ENCODE data around the gene CBY2.
"Not testable (repeated sequence)": the region's sequence is repeated elsewhere in the genome, so short reads cannot be mapped to it uniquely, and the experiment has no call there.

Gene CBY2

DNA sequence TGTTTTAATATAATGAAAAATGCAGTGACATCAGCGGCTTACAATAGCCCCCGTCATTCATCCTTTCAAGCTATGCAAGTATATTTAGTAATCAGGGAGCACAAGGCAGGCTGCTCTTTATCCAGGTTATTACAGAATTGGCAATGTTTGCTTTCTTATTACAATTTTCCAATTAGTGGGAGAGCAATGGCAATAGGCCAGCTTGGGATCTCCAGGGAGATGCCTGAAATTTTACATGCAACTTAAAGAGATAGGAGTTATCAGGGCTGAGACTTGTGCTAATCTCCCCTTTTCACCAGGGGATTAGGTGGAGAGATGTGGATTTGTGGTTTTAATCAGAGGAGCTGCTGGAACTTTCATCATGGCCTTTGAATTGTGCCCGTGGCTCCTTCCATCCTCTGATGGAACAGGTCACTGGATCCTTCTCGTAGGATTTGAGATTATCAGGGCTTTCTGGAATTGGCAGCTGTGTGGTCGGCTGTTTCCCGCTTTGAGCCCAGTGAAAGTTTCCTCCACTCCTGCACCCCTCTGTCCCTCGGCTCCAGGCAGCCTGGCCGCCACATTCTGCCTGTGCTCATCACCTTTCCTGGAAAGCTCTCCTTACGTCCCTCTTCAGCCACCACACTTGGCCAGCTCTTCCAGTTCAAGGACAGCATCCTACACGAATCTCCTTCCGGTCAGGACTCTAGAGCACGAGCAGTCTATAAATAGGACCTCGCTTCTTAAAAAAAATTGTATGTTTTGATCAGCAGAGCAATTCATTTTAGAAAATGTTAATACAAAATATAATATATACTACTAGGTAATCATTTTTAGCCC, 47.0 kb downstream of the CBY2 start:
- no peak for ATAC-seq (ENCODE audit: low read depth)
- no peak for DNase-seq (ENCODE audit: low spot score)
- H3K36me3 ChIP-seq (ENCODE audit: low read depth): no peaks in the 10 kb centered on the region
- H3K9me3 ChIP-seq (ENCODE audit: severe bottlenecking): no peaks in the 10 kb centered on the region
- H3K27ac ChIP-seq (ENCODE audit: poor library complexity, severe bottlenecking): no peak overlapping the region
- no peak overlapping the region for H3K4me3 ChIP-seq (ENCODE audit: severe bottlenecking)
- no peaks in the 10 kb centered on the region for H3K27me3 ChIP-seq (ENCODE audit: insufficient read depth, poor library complexity, severe bottlenecking)
- no peaks in the 10 kb centered on the region for H3K4me1 ChIP-seq (ENCODE audit: insufficient read depth, poor library complexity, severe bottlenecking)
- TF ChIP-seq, protein P1, sequence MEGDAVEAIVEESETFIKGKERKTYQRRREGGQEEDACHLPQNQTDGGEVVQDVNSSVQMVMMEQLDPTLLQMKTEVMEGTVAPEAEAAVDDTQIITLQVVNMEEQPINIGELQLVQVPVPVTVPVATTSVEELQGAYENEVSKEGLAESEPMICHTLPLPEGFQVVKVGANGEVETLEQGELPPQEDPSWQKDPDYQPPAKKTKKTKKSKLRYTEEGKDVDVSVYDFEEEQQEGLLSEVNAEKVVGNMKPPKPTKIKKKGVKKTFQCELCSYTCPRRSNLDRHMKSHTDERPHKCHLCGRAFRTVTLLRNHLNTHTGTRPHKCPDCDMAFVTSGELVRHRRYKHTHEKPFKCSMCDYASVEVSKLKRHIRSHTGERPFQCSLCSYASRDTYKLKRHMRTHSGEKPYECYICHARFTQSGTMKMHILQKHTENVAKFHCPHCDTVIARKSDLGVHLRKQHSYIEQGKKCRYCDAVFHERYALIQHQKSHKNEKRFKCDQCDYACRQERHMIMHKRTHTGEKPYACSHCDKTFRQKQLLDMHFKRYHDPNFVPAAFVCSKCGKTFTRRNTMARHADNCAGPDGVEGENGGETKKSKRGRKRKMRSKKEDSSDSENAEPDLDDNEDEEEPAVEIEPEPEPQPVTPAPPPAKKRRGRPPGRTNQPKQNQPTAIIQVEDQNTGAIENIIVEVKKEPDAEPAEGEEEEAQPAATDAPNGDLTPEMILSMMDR (IDR thresholded peaks at IDR 0.05; ENCODE audit: poor library complexity, severe bottlenecking): no peak

DNA sequence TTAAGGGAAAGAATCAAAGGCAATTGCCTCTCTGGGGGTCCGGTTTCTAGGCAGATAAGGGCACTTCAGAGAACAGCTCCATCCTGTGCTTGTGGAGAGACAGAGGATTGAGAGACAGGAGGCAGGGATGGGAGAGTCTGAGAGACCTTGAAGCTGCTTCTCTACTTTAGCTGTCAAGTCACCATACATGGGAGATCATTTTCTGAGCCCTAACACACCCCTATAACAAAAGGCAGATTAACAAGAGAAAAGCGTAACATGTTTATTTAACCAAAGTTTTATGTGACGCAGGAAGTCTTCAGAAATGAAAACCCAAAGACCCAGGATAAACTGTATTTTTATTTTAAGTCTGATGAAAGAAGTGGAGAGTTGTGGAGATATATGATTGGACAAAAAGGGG, 48.4 kb downstream of the CBY2 start:
- H3K9me3 ChIP-seq (ENCODE audit: severe bottlenecking): no peaks in the 10 kb centered on the region
- H3K4me3 ChIP-seq (ENCODE audit: severe bottlenecking): no peak overlapping the region
- TF ChIP-seq, protein P1 (IDR thresholded peaks at IDR 0.05; ENCODE audit: poor library complexity, severe bottlenecking): no peak
- ATAC-seq (ENCODE audit: low read depth) (no peak), DNase-seq (ENCODE audit: low spot score) (no peak)
- no peaks in the 10 kb centered on the region for H3K27me3 ChIP-seq (ENCODE audit: insufficient read depth, poor library complexity, severe bottlenecking)
- H3K4me1 ChIP-seq (ENCODE audit: insufficient read depth, poor library complexity, severe bottlenecking): no peaks in the 10 kb centered on the region
- no peak overlapping the region for H3K27ac ChIP-seq (ENCODE audit: poor library complexity, severe bottlenecking)
- no peaks in the 10 kb centered on the region for H3K36me3 ChIP-seq (ENCODE audit: low read depth)

DNA sequence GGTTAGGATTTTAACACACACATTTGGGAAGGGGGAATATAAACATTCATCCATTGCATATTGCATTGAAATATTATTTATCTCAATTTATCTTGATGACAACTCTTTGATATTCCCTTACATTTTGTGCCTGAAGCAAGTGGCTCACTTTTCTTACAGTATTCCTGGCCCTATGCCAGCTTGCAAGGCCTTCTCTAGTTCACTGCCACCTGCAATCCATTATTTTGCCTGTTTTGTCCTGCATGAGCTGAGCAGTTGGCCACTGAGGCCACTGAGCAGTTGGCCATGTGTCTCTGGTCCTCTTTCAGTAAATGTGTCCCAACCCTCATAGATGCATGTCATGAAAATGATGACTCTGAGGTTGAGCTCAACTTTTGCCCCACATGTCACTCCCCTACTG, 49.8 kb downstream of the CBY2 start:
- TF ChIP-seq, protein P1 (IDR thresholded peaks at IDR 0.05; ENCODE audit: poor library complexity, severe bottlenecking): no peak
- no peak for DNase-seq (ENCODE audit: low spot score)
- Histone ChIP-seq H3K4me1 (ENCODE audit: insufficient read depth, poor library complexity, severe bottlenecking) (no peaks in the 10 kb centered on the region), H3K36me3 (ENCODE audit: low read depth) (no peaks in the 10 kb centered on the region), H3K27me3 (ENCODE audit: insufficient read depth, poor library complexity, severe bottlenecking) (no peaks in the 10 kb centered on the region), H3K27ac (ENCODE audit: poor library complexity, severe bottlenecking) (no peak overlapping the region), H3K9me3 (ENCODE audit: severe bottlenecking) (no peaks in the 10 kb centered on the region), H3K4me3 (ENCODE audit: severe bottlenecking) (no peak overlapping the region)
- ATAC-seq (ENCODE audit: low read depth): no peak

DNA sequence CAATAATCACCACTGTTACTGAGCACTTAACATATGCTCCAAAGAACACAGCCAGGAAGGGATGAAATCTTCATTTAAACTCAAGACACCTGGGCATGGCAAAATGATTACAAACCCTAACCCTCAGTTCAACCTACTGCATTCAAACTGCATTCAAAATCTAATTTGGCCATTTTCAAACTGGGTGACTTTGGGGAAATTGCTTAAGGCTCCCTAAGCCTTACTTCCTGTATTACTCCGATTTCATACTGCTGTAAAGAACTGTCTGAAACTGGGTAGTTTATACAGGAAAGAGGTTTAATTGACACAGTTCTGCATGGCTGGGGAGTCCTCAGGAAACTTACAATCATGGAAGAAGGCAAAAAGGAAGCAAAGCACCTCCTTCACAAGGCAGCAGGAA, 50.4 kb downstream of the CBY2 start:
- no peak for DNase-seq (ENCODE audit: low spot score)
- H3K27me3 ChIP-seq (ENCODE audit: insufficient read depth, poor library complexity, severe bottlenecking): no peaks in the 10 kb centered on the region
- ATAC-seq (ENCODE audit: low read depth): no peak
- H3K36me3 ChIP-seq (ENCODE audit: low read depth): no peaks in the 10 kb centered on the region
- TF ChIP-seq, protein P1 (IDR thresholded peaks at IDR 0.05; ENCODE audit: poor library complexity, severe bottlenecking): no peak
- H3K27ac ChIP-seq (ENCODE audit: poor library complexity, severe bottlenecking): no peak overlapping the region
- H3K9me3 ChIP-seq (ENCODE audit: severe bottlenecking): no peaks in the 10 kb centered on the region
- no peak overlapping the region for H3K4me3 ChIP-seq (ENCODE audit: severe bottlenecking)
- H3K4me1 ChIP-seq (ENCODE audit: insufficient read depth, poor library complexity, severe bottlenecking): no peaks in the 10 kb centered on the region

DNA sequence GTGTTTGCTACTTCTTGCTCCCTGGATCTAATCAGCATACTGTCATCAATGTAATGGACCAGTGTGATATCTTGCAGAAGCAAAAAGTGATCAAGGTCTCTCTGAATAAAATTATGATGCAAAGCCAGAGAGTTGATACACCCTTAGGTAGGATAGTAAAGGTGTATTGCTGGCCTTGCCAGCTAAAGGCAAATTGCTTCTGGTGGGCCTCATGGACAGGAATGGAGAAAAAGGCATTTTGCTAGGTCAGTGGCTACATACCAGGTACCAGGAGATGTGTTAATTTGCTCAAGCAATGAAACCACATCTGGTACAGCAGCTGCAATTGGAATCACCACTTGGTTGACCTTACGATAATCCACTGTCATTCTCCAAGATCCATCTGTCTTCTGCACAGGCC, 54.4 kb downstream of the CBY2 start:
- ATAC-seq (ENCODE audit: low read depth); H3K36me3 ChIP-seq (ENCODE audit: low read depth); H3K4me3 ChIP-seq (ENCODE audit: severe bottlenecking); H3K27ac ChIP-seq (ENCODE audit: poor library complexity, severe bottlenecking); DNase-seq (ENCODE audit: low spot score); H3K9me3 ChIP-seq (ENCODE audit: severe bottlenecking); H3K27me3 ChIP-seq (ENCODE audit: insufficient read depth, poor library complexity, severe bottlenecking); H3K4me1 ChIP-seq (ENCODE audit: insufficient read depth, poor library complexity, severe bottlenecking): not testable (repeated sequence)

DNA sequence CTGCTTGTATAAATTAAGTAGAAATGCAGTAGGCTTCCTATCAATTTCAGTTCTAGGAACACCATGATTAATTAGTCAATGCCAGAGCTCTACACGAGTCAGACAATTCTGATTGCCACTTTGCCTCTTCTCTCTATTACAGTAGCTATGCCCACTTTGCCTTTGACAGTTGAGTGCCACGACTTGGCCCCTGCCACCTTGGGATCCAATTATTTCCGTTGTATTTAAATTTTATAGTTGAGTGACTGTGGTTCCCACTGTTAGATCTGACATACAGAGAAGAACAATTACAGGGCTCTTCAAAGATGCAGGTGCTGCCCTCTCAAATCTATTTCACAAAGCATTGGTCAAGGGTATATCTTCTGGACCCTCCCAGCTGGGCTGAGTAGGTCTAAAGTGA, 55.5 kb downstream of the CBY2 start:
- H3K4me3 ChIP-seq (ENCODE audit: severe bottlenecking); H3K36me3 ChIP-seq (ENCODE audit: low read depth); ATAC-seq (ENCODE audit: low read depth); H3K9me3 ChIP-seq (ENCODE audit: severe bottlenecking); H3K27me3 ChIP-seq (ENCODE audit: insufficient read depth, poor library complexity, severe bottlenecking); H3K27ac ChIP-seq (ENCODE audit: poor library complexity, severe bottlenecking); DNase-seq (ENCODE audit: low spot score); H3K4me1 ChIP-seq (ENCODE audit: insufficient read depth, poor library complexity, severe bottlenecking): not testable (repeated sequence)
